COLO829 (cell line): ENCODE results near the gene LILRB1.
"Not testable (repeated sequence)": the region's sequence is repeated elsewhere in the genome, so short reads cannot be mapped to it uniquely, and the experiment has no call there.

ENCODE experiments used
- DNase-seq: peaks from one replicate; pipeline ENCODE4 v3.0.0; 2012; ENCODE audit warnings: low spot score

The LILRB1 gene

DNA sequence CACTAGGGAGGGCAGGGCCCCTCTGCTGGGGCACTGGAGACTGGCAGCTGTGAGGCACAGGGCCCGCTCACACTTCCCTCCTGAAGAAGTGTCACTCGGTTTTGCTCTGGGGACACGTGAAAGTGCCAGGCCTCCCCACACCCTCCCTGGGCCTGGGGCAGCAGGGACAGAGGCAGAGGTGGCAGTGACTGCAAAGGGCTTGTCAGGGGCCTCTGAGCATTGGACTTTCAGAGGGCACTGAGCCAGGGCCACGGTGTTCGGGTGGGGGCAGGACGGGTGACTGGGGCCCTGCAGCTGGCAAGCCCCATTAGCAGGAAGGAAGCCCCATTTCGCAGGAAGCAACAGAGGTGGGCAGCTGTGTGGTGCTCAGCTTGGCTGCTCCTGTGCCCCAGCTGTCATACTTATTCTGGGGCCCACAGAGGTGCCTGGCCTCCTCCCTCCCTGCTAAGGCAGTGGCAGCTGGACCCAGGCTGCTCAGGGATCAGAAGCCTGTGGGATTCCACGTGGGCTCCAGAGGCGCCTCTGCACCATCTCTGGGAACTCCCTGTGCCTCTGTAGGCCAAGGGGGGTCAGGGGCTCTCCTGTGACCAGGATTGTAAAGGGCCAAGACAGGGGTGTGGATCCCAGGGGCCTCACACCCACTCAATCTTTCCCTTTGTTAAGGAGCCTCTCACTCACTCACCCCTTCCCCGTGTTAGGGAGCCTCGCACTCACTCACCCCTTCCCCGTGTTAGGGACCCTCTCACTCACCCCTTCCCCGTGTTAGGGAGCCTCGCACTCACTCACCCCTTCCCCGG lies 5.2 kb upstream of the LILRB1 start:
- DNase-seq, result not testable (repeated sequence)

DNA sequence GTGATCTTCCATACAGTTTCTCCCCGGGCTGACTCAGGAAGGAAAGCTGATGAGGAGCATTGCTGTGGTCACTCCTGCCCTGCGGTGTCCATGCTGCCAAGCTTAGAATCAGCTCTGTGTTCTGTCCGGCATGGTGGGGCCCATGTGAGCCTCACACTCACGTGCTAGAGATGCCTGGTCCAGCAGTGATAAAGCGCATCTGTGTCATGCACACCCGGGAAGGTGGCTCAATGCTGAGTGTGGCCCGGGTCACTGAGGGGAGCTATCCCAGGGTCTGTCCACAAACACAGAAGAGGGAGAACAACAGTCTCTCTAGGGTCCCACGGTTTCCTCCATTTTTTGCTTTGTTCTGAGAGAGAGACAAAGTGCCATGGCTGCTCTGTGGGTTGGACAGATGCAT lies 3.5 kb upstream of the LILRB1 start:
- DNase-seq, result no peak

GRCh38 chr19:54627912-54628311 lies 2.4 kb upstream of the LILRB1 start:
- not testable (repeated sequence) for DNase-seq

GRCh38 chr19:54630782-54631181 lies 498 bp downstream of the LILRB1 start:
- DNase-seq, result no peak

DNA sequence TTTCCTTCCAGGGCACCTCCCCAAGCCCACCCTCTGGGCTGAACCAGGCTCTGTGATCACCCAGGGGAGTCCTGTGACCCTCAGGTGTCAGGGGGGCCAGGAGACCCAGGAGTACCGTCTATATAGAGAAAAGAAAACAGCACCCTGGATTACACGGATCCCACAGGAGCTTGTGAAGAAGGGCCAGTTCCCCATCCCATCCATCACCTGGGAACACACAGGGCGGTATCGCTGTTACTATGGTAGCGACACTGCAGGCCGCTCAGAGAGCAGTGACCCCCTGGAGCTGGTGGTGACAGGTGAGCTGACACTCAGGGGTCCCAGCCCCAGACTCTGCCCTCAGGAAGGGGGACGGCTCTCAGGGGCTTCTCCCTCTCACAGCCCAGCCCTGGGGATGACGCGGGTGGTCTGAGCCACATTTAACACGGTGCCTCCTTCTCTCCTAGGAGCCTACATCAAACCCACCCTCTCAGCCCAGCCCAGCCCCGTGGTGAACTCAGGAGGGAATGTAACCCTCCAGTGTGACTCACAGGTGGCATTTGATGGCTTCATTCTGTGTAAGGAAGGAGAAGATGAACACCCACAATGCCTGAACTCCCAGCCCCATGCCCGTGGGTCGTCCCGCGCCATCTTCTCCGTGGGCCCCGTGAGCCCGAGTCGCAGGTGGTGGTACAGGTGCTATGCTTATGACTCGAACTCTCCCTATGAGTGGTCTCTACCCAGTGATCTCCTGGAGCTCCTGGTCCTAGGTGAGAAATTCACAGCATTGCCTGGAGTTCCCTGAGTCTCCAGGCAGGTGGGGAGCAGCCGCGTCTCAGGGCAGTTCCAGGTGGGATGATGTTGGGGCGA lies 1.4 kb downstream of the LILRB1 start:
- DNase-seq, result not testable (repeated sequence)

- DNase-seq, result not testable (repeated sequence)
These were observed 2.2 kb downstream of the LILRB1 start for GRCh38 chr19:54632517-54632916.

GRCh38 chr19:54633401-54633800 lies 3.1 kb downstream of the LILRB1 start:
- DNase-seq, result no peak

DNA sequence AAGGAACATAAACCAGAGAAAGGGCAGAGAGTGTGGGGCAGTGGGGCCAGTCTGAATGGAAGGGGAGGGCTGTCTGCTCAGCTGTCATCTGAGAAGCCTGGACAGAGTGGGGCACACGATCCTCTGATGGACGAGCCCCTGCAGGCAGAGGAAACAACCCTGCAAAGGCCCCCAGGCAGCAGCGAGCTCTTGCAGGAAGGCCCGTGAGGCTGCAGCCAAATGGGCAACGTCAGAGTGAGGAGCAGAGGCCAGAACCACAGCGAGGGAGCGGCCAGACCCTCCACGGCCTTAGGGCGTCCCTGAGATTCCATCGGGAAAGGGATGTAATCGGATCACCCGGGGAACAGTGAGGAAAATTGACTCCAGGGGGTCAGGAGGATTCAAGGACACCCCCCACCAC lies 5.8 kb downstream of the LILRB1 start:
- DNase-seq, result not testable (repeated sequence)

GRCh38 chr19:54638683-54639082 lies 8.4 kb downstream of the LILRB1 start:
- DNase-seq, result no peak

GRCh38 chr19:54642953-54643352 lies 12.7 kb downstream of the LILRB1 start:
- not testable (repeated sequence) for DNase-seq

- DNase-seq, result not testable (repeated sequence)
These were observed 13.3 kb downstream of the LILRB1 start for GRCh38 chr19:54643583-54643982.

- DNase-seq, result no peak
These were observed 13.8 kb downstream of the LILRB1 start for GRCh38 chr19:54644056-54644455.

DNA sequence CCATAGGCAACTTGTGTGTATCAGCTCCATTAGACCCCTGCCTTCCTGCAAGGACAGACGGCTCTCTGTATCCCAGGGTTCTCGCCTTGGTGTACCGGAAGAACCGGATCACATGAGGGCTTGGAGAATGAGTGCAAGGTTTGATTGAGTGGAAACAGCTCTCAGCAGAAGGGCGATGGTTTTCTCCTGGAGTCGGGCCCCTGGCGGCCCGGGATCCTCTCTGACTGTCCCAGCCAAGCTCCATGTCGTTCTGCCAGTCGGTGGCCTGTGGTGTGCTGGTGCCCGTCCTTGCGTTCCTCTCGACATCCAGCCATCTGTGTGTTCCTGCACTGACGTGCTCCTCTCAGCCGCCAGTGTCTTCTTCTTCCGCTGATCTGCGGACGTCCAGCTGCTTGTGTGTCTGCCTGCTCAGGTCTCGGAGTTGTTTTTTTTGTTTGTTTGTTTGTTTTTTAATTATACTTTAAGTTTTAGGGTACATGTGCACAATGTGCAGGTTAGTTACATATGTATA lies 16.1 kb downstream of the LILRB1 start:
- no peak for DNase-seq

GRCh38 chr19:54648129-54648528 lies 17.8 kb downstream of the LILRB1 start:
- DNase-seq, result no peak

DNA sequence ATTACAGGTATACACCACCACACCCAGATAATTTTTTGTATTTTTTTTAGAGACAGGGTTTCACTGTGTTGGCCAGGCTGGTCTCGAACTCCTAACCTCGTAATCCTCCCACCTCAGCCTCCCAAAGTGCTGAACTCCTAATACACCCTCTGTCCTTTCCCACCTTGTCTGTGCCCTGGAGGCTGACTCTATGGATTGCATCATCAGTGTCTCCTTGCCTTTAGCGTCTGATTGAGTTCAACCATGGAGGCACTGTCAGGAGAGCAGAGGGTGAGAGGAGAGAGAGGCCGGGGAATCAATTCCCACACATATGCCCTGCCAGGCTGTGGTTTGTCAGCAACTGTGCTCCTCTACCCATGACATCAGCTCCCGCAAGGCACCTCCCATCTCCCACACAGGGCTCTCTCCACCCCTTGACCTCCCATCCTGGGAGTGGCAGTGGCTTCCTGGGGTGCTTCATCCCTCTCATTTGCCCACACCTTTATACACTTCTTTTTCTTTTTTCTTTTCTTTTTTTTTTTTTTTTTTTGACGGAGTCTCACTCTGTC lies 19.9 kb downstream of the LILRB1 start:
- DNase-seq, result no peak

GRCh38 chr19:54653181-54653809 lies 23.0 kb downstream of the LILRB1 start:
- DNase-seq, result peak; percentile 38

DNA sequence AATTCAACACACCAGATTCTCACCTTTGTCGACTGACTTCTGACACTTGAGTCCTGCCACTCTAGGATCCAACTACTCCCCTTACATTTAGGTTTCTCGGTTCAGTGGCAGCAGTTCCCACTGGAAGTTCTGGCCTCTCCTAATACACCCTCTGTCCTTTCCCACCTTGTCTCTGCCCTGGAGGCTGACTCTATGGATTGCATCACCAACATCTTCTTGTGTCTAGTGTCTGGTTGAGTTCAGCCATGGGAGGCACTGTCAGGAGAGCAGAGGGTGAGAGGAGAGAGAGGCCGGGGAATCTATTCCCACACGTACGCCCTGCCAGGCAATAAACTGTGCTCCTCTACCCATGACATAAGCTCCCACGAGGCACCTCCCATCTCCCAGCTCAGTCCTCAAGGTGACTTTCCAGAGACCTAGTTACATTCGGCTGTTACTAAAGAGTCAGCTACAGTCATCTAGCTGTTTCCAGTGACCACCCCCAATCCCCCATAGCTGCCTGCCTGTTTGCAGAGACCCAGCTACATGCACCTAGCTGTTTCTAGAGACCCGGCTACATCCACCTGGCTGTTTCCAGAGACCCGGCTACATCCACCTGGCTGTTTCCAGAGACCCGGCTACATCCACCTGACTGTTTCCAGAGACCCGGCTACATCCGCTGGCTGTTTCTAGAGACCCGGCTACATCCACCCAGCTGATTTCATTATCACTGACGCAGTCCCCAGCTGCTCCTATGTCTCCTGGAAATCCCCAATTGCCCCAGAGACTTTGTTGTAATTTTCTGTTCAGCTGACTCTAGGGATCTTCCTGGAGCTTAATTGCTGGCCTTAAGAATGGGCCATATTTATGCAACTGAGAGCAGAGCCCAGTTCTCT lies 24.4 kb downstream of the LILRB1 start:
- no peak for DNase-seq

DNA sequence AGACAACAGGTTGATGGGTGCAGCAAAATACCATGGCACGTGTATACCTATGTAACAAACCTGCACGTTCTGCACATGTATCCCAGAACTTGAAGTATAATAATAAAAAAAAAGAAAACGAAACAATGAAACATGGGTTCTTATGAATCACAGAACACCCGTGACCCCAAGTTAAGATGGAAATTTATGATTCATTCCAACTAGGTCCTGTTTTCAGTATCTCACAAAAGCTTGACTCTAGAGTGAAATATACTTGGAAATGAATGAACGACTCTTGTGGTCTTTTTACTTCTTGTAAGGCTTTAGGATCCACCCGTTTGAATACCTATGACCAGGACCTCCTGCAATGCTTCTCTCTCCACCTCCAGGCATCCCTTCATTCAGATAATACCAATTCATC lies 29.0 kb downstream of the LILRB1 start:
- DNase-seq, result no peak

DNA sequence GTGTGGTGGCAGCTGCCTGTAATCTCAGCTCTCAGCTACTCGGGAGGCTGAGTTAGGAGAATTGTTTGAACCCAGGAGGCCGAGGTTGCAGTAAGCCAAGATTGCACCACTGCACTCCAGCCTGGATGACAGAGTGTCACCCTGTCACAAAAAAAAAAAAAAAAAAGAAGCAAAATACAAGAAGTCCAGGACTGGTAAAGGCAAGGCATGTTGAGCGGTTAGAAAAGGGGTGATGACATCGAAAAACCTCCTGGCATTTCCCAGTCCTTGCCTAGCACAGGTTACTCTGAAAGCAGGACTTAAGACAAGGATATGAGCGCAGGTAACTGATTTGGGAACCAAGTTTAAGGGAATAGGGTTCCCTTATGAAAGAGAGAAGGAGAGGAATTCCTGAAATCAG lies 30.0 kb downstream of the LILRB1 start:
- DNase-seq, result no peak

DNA sequence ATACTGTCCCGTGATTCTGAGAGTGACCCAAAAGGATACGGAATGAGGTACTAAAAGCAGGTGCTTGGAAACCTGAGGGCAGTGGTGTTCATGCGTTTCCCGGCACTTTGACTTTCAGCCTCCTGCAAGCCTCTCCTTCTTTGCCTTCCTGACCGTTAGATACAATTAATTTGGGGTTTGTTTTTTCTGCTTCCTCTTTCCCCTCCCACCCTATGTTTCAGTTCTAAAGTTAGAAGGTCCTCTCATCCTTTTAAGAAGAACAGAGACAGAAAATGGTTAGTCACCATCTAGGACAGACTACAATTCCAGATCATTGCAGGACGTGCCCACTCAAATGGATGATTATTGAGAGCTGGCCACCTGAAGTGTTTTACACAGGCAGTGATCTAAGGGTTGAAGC lies 30.7 kb downstream of the LILRB1 start:
- no peak for DNase-seq

GRCh38 chr19:54661846-54662481 lies 31.7 kb downstream of the LILRB1 start:
- DNase-seq, result no peak
